Coronary artery (tissue), 2 donors: ENCODE measurements around the gene BAHD1.

ENCODE experiments used
- DNase-seq: peaks from one replicate; pipeline ENCODE4 v3.0.0-alpha.2; 2017; ENCODE audit warnings: low spot score
- H3K27ac ChIP-seq, 2 donors: fragments of 200-600 bp; sonication (generic); one replicate each; pipeline ENCODE4 v1.5.1; 2016 to 2019
- H3K4me3 ChIP-seq: fragments of 200-600 bp; sonication (generic); 2 replicates; pipeline ENCODE4 v1.5.1; 2016; ENCODE audit warnings: mild to moderate bottlenecking, moderate library complexity
- TF ChIP-seq, protein P1 (sequence below): fragments of 200-600 bp; sonication (generic); IDR thresholded peaks from one replicate; pipeline ENCODE4 v1.5.1; 2019; ENCODE audit warnings: antibody characterized with exemption

Gene BAHD1

DNA sequence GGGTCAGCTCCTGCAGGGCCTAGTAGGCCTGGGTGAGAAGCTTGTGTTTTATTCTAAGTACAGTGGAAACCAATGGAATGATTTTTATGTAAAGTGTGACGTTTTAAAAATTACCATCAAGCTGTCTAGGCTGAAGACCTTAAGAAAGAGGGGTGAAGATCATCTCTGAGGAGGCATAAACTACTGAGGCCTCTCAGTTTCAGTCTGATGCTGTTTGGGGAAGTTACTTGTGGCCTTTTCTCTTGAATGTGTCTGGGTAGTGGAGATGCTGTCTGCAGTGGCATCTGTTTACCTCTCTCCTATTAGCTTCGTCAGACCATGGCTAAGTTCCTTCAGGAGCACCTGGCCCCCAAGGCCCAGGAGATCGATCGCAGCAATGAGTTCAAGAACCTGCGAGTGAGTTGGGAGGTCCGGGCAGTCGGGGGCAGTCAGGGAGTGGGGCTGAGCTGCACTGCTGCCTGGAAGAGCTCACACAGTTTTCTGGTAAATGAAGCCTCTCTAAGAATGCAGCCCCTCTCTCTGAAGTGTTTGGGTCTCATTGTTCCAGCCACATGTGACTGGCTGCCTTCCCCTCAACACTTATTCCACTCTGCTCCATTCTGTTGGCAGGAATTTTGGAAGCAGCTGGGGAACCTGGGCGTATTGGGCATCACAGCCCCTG is 33.3 kb upstream of the BAHD1 start:
- DNase-seq: no peak
- no peak overlapping the region for H3K4me3 ChIP-seq
- H3K27ac ChIP-seq: no peak overlapping the region
- TF ChIP-seq, protein P1, sequence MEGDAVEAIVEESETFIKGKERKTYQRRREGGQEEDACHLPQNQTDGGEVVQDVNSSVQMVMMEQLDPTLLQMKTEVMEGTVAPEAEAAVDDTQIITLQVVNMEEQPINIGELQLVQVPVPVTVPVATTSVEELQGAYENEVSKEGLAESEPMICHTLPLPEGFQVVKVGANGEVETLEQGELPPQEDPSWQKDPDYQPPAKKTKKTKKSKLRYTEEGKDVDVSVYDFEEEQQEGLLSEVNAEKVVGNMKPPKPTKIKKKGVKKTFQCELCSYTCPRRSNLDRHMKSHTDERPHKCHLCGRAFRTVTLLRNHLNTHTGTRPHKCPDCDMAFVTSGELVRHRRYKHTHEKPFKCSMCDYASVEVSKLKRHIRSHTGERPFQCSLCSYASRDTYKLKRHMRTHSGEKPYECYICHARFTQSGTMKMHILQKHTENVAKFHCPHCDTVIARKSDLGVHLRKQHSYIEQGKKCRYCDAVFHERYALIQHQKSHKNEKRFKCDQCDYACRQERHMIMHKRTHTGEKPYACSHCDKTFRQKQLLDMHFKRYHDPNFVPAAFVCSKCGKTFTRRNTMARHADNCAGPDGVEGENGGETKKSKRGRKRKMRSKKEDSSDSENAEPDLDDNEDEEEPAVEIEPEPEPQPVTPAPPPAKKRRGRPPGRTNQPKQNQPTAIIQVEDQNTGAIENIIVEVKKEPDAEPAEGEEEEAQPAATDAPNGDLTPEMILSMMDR: no peak

GRCh38 chr15:40409366-40409765 is 31.4 kb upstream of the BAHD1 start:
- H3K4me3 ChIP-seq: no peak overlapping the region
- no peak for DNase-seq
- no peak overlapping the region for H3K27ac ChIP-seq
- TF ChIP-seq, protein P1: no peak

GRCh38 chr15:40410476-40410875 is 30.3 kb upstream of the BAHD1 start:
- Histone ChIP-seq H3K27ac (no peak overlapping the region), H3K4me3 (no peak overlapping the region)
- no peak for DNase-seq
- TF ChIP-seq, protein P1: no peak

- Histone ChIP-seq H3K4me3 (no peak overlapping the region), H3K27ac (no peak overlapping the region)
- TF ChIP-seq, protein P1: no peak
- DNase-seq: no peak
Measured at GRCh38 chr15:40412095-40412759, 28.5 kb upstream of the BAHD1 start.

DNA sequence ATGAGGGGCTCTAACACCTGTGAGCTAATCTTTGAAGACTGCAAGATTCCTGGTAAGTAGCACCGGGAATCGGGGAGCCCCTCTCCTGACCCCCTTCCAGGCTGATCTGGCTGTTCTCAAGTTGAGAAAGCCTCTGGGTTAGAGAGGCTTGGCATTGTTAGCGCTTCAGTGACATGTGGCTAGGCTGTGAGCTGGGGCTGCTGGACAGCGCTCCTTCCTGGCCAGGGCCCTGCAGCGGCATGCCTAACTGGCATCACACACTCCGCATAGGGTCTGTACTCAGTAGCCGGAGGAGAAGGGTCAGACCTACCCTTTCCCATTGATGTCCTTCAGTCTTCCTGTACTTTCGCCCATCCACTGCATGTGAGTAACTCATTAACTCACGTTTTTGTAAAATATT is 27.7 kb upstream of the BAHD1 start:
- Histone ChIP-seq H3K27ac (no peak overlapping the region), H3K4me3 (no peak overlapping the region)
- TF ChIP-seq, protein P1: no peak
- DNase-seq: no peak

DNA sequence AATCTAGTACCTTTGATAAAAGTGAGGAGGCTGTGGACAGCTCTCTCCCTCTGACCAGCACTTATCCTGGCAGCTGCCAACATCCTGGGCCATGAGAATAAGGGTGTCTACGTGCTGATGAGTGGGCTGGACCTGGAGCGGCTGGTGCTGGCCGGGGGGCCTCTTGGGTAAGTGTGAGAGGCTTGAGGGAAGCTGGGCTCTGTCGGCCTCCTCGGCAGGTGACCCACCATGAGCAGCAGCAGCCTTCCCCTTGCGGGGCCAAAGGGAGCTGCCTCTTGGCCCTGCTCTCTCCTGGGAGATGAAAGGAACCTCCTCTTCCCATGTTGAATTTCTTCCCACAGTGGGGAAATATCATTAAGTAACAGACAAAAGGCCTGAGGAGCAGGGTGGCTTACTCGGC is 25.9 kb upstream of the BAHD1 start:
- H3K4me3 ChIP-seq: no peak overlapping the region
- no peak overlapping the region for H3K27ac ChIP-seq
- no peak for DNase-seq
- TF ChIP-seq, protein P1: no peak

GRCh38 chr15:40415226-40415625 is 25.5 kb upstream of the BAHD1 start:
- TF ChIP-seq, protein P1: no peak
- no peak overlapping the region for H3K27ac ChIP-seq
- DNase-seq: no peak
- no peak overlapping the region for H3K4me3 ChIP-seq
